ENCODE measurements around the gene OR6N1.

The OR6N1 gene, protein sequence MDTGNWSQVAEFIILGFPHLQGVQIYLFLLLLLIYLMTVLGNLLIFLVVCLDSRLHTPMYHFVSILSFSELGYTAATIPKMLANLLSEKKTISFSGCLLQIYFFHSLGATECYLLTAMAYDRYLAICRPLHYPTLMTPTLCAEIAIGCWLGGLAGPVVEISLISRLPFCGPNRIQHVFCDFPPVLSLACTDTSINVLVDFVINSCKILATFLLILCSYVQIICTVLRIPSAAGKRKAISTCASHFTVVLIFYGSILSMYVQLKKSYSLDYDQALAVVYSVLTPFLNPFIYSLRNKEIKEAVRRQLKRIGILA

DNA sequence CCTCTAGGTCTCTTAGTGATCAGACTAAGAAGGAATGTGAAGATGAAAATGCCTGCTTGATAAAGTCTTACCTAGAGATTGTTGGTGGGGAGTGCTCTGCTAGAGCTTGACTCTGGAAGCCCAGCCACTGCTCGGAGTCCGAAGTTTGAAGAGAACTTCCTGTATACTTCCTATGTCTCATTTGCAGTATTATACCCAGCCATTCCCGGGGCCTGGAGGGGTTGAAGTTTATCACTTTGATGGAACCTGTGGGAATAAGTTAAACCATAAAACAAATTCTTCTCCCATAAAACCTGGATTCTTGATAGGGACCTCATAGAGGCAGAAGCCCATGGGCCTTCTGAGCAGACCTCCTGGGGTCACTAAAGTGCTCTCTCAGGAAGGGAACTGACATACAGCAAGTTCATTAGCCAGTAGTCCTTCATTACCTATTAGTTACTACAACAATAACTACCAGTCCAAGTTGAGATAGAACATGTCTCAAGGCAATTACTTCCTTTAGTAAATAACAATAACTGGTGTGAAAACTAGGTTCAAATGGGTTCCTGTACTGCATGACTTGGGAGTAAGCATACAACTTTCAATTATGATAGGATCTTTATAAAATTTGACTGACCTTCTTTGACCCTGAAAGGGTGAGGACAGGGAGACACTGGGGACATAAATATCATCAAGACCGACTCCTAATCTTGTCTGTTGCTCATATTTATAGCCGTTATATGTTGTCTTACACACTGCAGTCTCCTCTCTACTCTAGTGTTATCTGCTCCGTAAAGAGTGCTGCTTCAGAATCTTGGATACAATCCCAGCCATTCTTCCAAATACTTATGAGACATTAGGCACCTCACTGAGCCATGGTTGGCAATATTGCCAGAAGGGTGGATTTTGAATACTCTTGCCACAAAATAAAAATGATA is at the start of gene OR6N1:
Gene OR6N1 (minus strand): TSS at position 246 of the 917 bp plus-strand sequence. CDS start 5,513 bp downstream, outside the sequence.
- Histone ChIP-seq H3K4me2 (no peak within 1 kb of the TSS), H3K4me1 (ENCODE audit: low read depth, poor library complexity, severe bottlenecking) (no peaks in the 10 kb centered on the region), H3K4me3 (IDR thresholded peaks at IDR 0.05; ENCODE audit: insufficient read depth, low read depth, low read length) (no peak within 1 kb of the TSS), H3K27me3 (ENCODE audit: insufficient read depth, low read depth) (no peaks in the 10 kb centered on the region), H3K36me3 (ENCODE audit: insufficient read depth) (no peaks in the 10 kb centered on the region), H3K9ac (no peak within 1 kb of the TSS), H3K79me2 (ENCODE audit: insufficient read depth, low read depth) (no peaks in the 10 kb centered on the region), H4K20me1 (ENCODE audit: insufficient read depth) (no peaks in the 10 kb centered on the region), H2AFZ (ENCODE audit: low read depth) (no peak within 1 kb of the TSS), H3K27ac (no peak within 1 kb of the TSS)
- TF ChIP-seq, protein P1, sequence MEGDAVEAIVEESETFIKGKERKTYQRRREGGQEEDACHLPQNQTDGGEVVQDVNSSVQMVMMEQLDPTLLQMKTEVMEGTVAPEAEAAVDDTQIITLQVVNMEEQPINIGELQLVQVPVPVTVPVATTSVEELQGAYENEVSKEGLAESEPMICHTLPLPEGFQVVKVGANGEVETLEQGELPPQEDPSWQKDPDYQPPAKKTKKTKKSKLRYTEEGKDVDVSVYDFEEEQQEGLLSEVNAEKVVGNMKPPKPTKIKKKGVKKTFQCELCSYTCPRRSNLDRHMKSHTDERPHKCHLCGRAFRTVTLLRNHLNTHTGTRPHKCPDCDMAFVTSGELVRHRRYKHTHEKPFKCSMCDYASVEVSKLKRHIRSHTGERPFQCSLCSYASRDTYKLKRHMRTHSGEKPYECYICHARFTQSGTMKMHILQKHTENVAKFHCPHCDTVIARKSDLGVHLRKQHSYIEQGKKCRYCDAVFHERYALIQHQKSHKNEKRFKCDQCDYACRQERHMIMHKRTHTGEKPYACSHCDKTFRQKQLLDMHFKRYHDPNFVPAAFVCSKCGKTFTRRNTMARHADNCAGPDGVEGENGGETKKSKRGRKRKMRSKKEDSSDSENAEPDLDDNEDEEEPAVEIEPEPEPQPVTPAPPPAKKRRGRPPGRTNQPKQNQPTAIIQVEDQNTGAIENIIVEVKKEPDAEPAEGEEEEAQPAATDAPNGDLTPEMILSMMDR (conservative IDR thresholded peaks at IDR 0.05; ENCODE audit: low read depth, low read length), result no peak

DNA sequence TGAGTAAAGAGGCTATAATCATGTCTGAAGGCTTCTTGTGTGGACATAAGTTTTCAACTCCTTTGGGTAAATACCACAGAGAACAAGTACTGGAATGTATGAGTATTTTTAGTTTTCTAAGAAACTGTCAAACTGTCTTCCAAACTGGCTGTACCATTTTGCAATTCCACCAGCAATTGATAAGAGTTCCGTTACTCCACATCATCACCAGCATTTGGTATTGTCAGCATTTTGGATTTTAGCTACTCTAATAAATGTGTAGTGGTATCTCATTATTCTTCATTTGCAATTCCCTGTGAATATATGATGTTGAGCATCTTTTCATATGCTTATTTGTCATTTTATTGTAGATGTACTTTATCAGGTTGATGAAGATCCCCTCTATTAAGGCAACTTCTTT is 49.7 kb upstream of the OR6N1 start:
- Histone ChIP-seq H3K36me3 (ENCODE audit: insufficient read depth) (no peaks in the 10 kb centered on the region), H3K4me3 (IDR thresholded peaks at IDR 0.05; ENCODE audit: insufficient read depth, low read depth, low read length) (no peak overlapping the region), H3K4me1 (ENCODE audit: low read depth, poor library complexity, severe bottlenecking) (no peaks in the 10 kb centered on the region), H3K9ac (no peak overlapping the region), H3K4me2 (no peak overlapping the region), H4K20me1 (ENCODE audit: insufficient read depth) (no peaks in the 10 kb centered on the region), H2AFZ (ENCODE audit: low read depth) (no peak overlapping the region), H3K79me2 (ENCODE audit: insufficient read depth, low read depth) (no peaks in the 10 kb centered on the region), H3K27me3 (ENCODE audit: insufficient read depth, low read depth) (no peaks in the 10 kb centered on the region), H3K27ac (no peak overlapping the region)
- TF ChIP-seq, protein P1 (conservative IDR thresholded peaks at IDR 0.05; ENCODE audit: low read depth, low read length), result no peak

DNA sequence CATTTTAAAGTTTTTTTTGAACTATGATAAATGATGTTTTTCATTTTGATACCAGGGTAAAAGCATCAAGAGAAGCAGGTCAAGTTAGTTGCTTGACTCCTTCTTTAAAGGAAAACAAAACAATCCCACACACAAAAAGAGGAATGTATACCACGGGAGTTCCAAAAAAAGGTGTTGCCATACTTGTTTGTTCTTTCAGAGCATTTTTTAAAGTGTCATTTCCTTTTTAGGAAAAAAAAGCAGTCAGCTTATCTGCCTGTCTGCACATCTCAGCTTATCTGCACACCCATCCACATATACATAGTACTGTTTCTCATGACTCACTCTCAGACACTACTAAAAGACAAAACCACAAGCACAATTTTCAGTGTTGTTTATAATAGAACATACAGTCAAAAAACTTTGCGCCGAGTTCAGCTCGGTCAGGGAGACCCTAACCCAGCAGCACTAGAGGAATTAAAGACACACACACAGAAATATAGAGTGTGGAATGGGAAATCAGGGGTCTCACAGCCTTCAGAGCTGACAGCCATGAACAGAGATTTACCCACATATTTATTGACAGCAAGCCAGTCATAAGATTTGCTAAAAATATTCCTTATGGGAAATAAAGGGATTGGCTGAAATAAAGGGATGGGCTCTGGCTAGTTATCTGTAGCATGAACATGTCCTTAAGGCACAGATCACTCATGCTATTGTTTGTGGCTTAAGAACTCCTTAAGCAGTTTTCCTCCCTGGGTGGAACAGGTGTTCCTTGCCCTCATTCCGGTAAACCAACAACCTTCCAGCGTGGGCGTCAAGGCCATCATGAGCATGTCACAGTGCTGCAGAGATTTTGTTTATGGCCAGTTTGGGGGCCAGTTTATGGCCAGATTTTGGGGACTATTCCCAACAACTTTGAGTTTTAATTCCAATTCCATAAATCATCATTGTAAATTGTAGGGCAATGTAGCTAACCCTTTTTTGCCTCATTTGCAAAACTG is 47.8 kb upstream of the OR6N1 start:
- no peaks in the 10 kb centered on the region for H3K36me3 ChIP-seq (ENCODE audit: insufficient read depth)
- H3K27ac ChIP-seq, result no peak overlapping the region
- H3K79me2 ChIP-seq (ENCODE audit: insufficient read depth, low read depth), result no peaks in the 10 kb centered on the region
- no peaks in the 10 kb centered on the region for H3K4me1 ChIP-seq (ENCODE audit: low read depth, poor library complexity, severe bottlenecking)
- H2AFZ ChIP-seq (ENCODE audit: low read depth), result no peak overlapping the region
- no peaks in the 10 kb centered on the region for H3K27me3 ChIP-seq (ENCODE audit: insufficient read depth, low read depth)
- TF ChIP-seq, protein P1 (conservative IDR thresholded peaks at IDR 0.05; ENCODE audit: low read depth, low read length), result no peak
- no peaks in the 10 kb centered on the region for H4K20me1 ChIP-seq (ENCODE audit: insufficient read depth)
- no peak overlapping the region for H3K4me3 ChIP-seq (IDR thresholded peaks at IDR 0.05; ENCODE audit: insufficient read depth, low read depth, low read length)
- H3K4me2 ChIP-seq, result no peak overlapping the region
- H3K9ac ChIP-seq, result no peak overlapping the region

DNA sequence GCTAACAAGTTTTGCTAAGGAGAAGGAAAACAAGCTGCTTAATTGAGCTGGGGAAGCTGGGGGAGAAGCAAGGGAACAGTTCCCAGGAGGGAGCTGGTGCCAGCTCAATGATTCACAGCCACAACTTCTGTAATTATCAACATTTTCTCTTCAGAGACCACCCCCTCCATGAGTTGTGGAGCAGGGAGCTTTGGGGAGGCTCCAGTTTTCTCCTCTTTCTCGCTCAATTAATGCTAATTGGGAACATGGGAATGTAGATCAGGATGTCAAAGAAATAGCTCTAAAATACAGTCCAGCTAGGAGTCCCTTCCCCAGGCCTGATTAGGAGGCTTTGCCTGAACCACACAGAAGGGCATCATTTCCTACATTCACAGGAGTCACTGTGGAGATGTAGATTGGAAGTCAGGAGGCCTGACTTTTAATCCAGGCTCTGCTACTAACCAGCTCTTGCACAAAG is 47.0 kb upstream of the OR6N1 start:
- H3K27me3 ChIP-seq (ENCODE audit: insufficient read depth, low read depth), result no peaks in the 10 kb centered on the region
- no peaks in the 10 kb centered on the region for H3K79me2 ChIP-seq (ENCODE audit: insufficient read depth, low read depth)
- H3K4me3 ChIP-seq (IDR thresholded peaks at IDR 0.05; ENCODE audit: insufficient read depth, low read depth, low read length), result no peak overlapping the region
- H3K27ac ChIP-seq, result no peak overlapping the region
- H3K4me2 ChIP-seq, result no peak overlapping the region
- H2AFZ ChIP-seq (ENCODE audit: low read depth), result no peak overlapping the region
- H3K4me1 ChIP-seq (ENCODE audit: low read depth, poor library complexity, severe bottlenecking), result no peaks in the 10 kb centered on the region
- H3K9ac ChIP-seq, result no peak overlapping the region
- no peaks in the 10 kb centered on the region for H3K36me3 ChIP-seq (ENCODE audit: insufficient read depth)
- TF ChIP-seq, protein P1 (conservative IDR thresholded peaks at IDR 0.05; ENCODE audit: low read depth, low read length), result no peak
- no peaks in the 10 kb centered on the region for H4K20me1 ChIP-seq (ENCODE audit: insufficient read depth)

Measured in KMS-11 (cell line).